H1 (cell line): ENCODE data around the gene DPP10. TPM values are rescaled to one million over a fixed set of nuclear protein-coding genes. Genes with fewer than 3 reads are reported as not detected.

ENCODE experiments used
- CTCF ChIA-PET: fragments of 300-600 bp; sonication (Branson Sonifier 250); formaldehyde crosslinking; loops from one replicate; lab custom pipeline; 2021; ENCODE audit not compliant: partially characterized antibody; lab: Charles Lee
- POLR2A ChIA-PET: fragments of 300-600 bp; sonication (Branson Sonifier 250); formaldehyde crosslinking; loops from one replicate; lab custom pipeline; 2021; ENCODE audit warnings: inconsistent platforms; ENCODE audit not compliant: partially characterized antibody; lab: Charles Lee
- DNase-seq, 2 experiments: peaks; one replicate each; pipeline versions ENCODE4 v3.0.0 to v3.0.0-alpha.2; 2010 to 2022; ENCODE audit warnings: low spot score in 2 of 2, low read depth in 1 of 2, mixed read lengths in 1 of 2
- FAIRE-seq: peaks from 2 replicates; lab custom pipeline; 2011; peaks lifted over from hg19 to GRCh38; lab: Jason Lieb, UNC
- H2AFZ ChIP-seq: 2 replicates; pipeline ENCODE4 v1.8.1; 2012; ENCODE audit warnings: low read length, inconsistent platforms
- H2AK5ac ChIP-seq: 2 replicates; pipeline ENCODE4 v1.6.1; 2013; ENCODE audit warnings: low read depth, low read length
- H2BK120ac ChIP-seq: replicated peaks from 2 replicates; pipeline ENCODE3; 2013; ENCODE audit warnings: low read depth, low read length, inconsistent platforms
- H2BK12ac ChIP-seq: 2 replicates; pipeline ENCODE4 v1.6.1; 2013; ENCODE audit warnings: low read depth, low read length
- H2BK15ac ChIP-seq: 2 replicates; pipeline ENCODE4 v1.6.1; 2013; ENCODE audit warnings: low read length
- H2BK20ac ChIP-seq: 2 replicates; pipeline ENCODE4 v1.6.1; 2013; ENCODE audit warnings: low read length
- H2BK5ac ChIP-seq: 2 replicates; pipeline ENCODE4 v1.6.1; 2013; ENCODE audit warnings: low read depth, low read length
- H3K14ac ChIP-seq: 2 replicates; pipeline ENCODE4 v1.6.1; 2013; ENCODE audit warnings: inconsistent platforms; ENCODE audit not compliant: insufficient read length
- H3K18ac ChIP-seq: 2 replicates; pipeline ENCODE4 v1.6.1; 2013; ENCODE audit warnings: low read length; ENCODE audit errors: extremely low read depth
- H3K23ac ChIP-seq: 2 replicates; pipeline ENCODE4 v1.6.1; 2013; ENCODE audit warnings: inconsistent platforms; ENCODE audit not compliant: insufficient read length
- H3K23me2 ChIP-seq: 2 replicates; pipeline ENCODE4 v1.6.1; 2013; ENCODE audit warnings: low read depth, low read length
- H3K27ac ChIP-seq: 2 replicates; pipeline ENCODE4 v1.6.1; 2011; ENCODE audit warnings: low read depth, low read length, inconsistent platforms
- H3K27me3 ChIP-seq, 4 experiments: replicated peaks in 1 of 4; 1 replicate in 1 of 4; 2 replicates in 3 of 4; pipeline versions ENCODE4 v1.6.1 to v1.8.1; 2011 to 2013; ENCODE audit warnings: low read length in 3 of 4, mild to moderate bottlenecking in 3 of 4, inconsistent platforms in 2 of 4, mixed read lengths in 2 of 4, moderate library complexity in 1 of 4; ENCODE audit not compliant: control insufficient read depth in 3 of 4, insufficient read depth in 3 of 4; ENCODE audit errors: extremely low read depth in 1 of 4
- H3K36me3 ChIP-seq, 4 experiments: 2 replicates each; pipeline versions ENCODE4 v1.6.1 to v1.8.1; 2011 to 2013; ENCODE audit warnings: mild to moderate bottlenecking in 4 of 4, low read length in 3 of 4, moderate library complexity in 2 of 4, control low read depth in 1 of 4, inconsistent platforms in 1 of 4; ENCODE audit not compliant: insufficient read depth in 4 of 4, control insufficient read depth in 2 of 4
- H3K4ac ChIP-seq: replicated peaks from 2 replicates; pipeline ENCODE3; 2013; ENCODE audit warnings: low read length, low read depth, mixed read lengths, inconsistent platforms; ENCODE audit not compliant: insufficient read length
- H3K4me1 ChIP-seq, 4 experiments: replicated peaks in 1 of 4; 1 replicate in 1 of 4; 2 replicates in 3 of 4; pipeline versions ENCODE4 v1.6.1 to v1.8.1; 2011 to 2013; ENCODE audit warnings: low read length in 3 of 4, inconsistent platforms in 2 of 4, mixed read lengths in 1 of 4; ENCODE audit not compliant: insufficient read depth in 4 of 4, control insufficient read depth in 3 of 4
- H3K4me2 ChIP-seq, 2 experiments: 2 replicates each; pipeline versions ENCODE4 v1.6.1 to v1.8.1; 2011 to 2013; ENCODE audit warnings: low read depth in 2 of 2, low read length in 2 of 2, control low read depth in 1 of 2, inconsistent platforms in 1 of 2, mild to moderate bottlenecking in 1 of 2; ENCODE audit not compliant: insufficient read depth in 1 of 2
- H3K4me3 ChIP-seq, 4 experiments: fragments of 200-600, 300-600 bp in 1 of 4; sonication (generic), shearing (Covaris generic), sonication (Bioruptor Twin) in 1 of 4; 2 replicates each; pipeline versions ENCODE4 v1.5.1 to v1.8.1; 2011 to 2016; ENCODE audit warnings: low read length in 4 of 4, low read depth in 3 of 4, control low read depth in 2 of 4, inconsistent platforms in 2 of 4, mild to moderate bottlenecking in 2 of 4, mixed read lengths in 1 of 4, moderate library complexity in 1 of 4; ENCODE audit not compliant: insufficient read depth in 2 of 4; ENCODE audit errors: extremely low read depth in 1 of 4
- H3K56ac ChIP-seq: replicated peaks from 2 replicates; pipeline ENCODE3; 2013; ENCODE audit warnings: low read depth, mild to moderate bottlenecking, mixed read lengths, low read length, inconsistent platforms; ENCODE audit not compliant: insufficient read length
- H3K79me1 ChIP-seq: 2 replicates; pipeline ENCODE4 v1.6.1; 2013; ENCODE audit warnings: low read depth, low read length, control low read depth
- H3K79me2 ChIP-seq, 2 experiments: 2 replicates each; pipeline versions ENCODE4 v1.6.1 to v1.8.1; 2012 to 2013; ENCODE audit warnings: low read length in 2 of 2, mild to moderate bottlenecking in 2 of 2, inconsistent platforms in 1 of 2; ENCODE audit not compliant: insufficient read depth in 2 of 2, control insufficient read depth in 1 of 2
- H3K9ac ChIP-seq, 4 experiments: replicated peaks in 1 of 4; 1 replicate in 1 of 4; 2 replicates in 3 of 4; pipeline versions ENCODE4 v1.6.1 to v1.8.1; 2011 to 2013; ENCODE audit warnings: low read depth in 3 of 4, low read length in 3 of 4, control low read depth in 2 of 4, mild to moderate bottlenecking in 2 of 4, moderate library complexity in 2 of 4, inconsistent platforms in 1 of 4; ENCODE audit errors: extremely low read depth in 1 of 4
- H3K9me3 ChIP-seq, 2 experiments: 2 replicates each; pipeline versions ENCODE4 v1.6.1 to v1.8.1; 2012 to 2013; ENCODE audit warnings: mild to moderate bottlenecking in 2 of 2, moderate library complexity in 2 of 2, control low read depth in 1 of 2, inconsistent platforms in 1 of 2, low read depth in 1 of 2, low read length in 1 of 2, mixed read lengths in 1 of 2; ENCODE audit not compliant: insufficient read depth in 2 of 2
- H4K20me1 ChIP-seq, 2 experiments: replicated peaks in 1 of 2; 2 replicates each; pipeline versions ENCODE3 to v1.8.1; 2011 to 2013; ENCODE audit warnings: inconsistent platforms in 2 of 2, low read length in 2 of 2, mild to moderate bottlenecking in 1 of 2; ENCODE audit not compliant: insufficient read depth in 2 of 2, control insufficient read depth in 1 of 2
- H4K5ac ChIP-seq: 2 replicates; pipeline ENCODE4 v1.6.1; 2013; ENCODE audit warnings: low read length, low read depth, mixed read lengths, inconsistent platforms; ENCODE audit not compliant: insufficient read length
- H4K8ac ChIP-seq: 2 replicates; pipeline ENCODE4 v1.8.0; 2013; ENCODE audit warnings: mild to moderate bottlenecking, moderate library complexity, low read length, inconsistent platforms; ENCODE audit not compliant: insufficient read depth; ENCODE audit errors: extremely low read depth
- H4K91ac ChIP-seq: replicated peaks from 2 replicates; pipeline ENCODE3; 2013; ENCODE audit warnings: low read length, mixed read lengths, inconsistent platforms; ENCODE audit not compliant: insufficient read length
- GABPA ChIP-seq: IDR thresholded peaks from 2 replicates; pipeline ENCODE4 v1.6.1; 2011; ENCODE audit warnings: mild to moderate bottlenecking, low read length, moderate library complexity, borderline replicate concordance; ENCODE audit not compliant: insufficient read depth
- POLR2A ChIP-seq, 2 experiments: IDR thresholded peaks; 1 replicate in 1 of 2; 2 replicates in 1 of 2; pipeline ENCODE4 v1.6.1; 2011; ENCODE audit warnings: low read depth in 2 of 2, low read length in 2 of 2, mild to moderate bottlenecking in 2 of 2; ENCODE audit errors: control extremely low read depth in 1 of 2
- WGBS, 2 experiments: shearing (Covaris generic) in 1 of 2; methylation state at CpG; one replicate each; pipeline versions ENCODE4 v1.1.6 to v1.1.7; 2013 to 2015; ENCODE audit warnings: low lambda C conversion rate in 2 of 2, mixed read lengths in 2 of 2, inconsistent platforms in 1 of 2, low coverage in 1 of 2, missing lambda C conversion rate in 1 of 2; ENCODE audit not compliant: insufficient replicate concordance in 2 of 2, insufficient coverage in 1 of 2, insufficient read length in 1 of 2; ENCODE audit errors: extremely low coverage in 1 of 2, missing lambda C conversion rate in 1 of 2; 5-methylcytosine and 5-hydroxymethylcytosine counted together
- polyA plus RNA-seq, 7 experiments: library from polyadenylated mRNA; depleted of rRNA in 3 of 7; stranded (reverse) in 5 of 7; unstranded in 2 of 7; fragments of >200 nt in 5 of 7; fragments of 200-250 nt in 2 of 7; gene quantifications; 1 replicate in 5 of 7; 2 replicates in 1 of 7; 4 replicates in 1 of 7; pipeline versions ENCODE4 v1.2.1 to v1.2.3, GENCODE V29; 2011 to 2013; ENCODE audit warnings: missing spikeins in 2 of 7, mixed read lengths in 2 of 7
- total RNA-seq: library from RNA; stranded (reverse); fragmentation: NEBNext Ultra II Directional; extraction: Animal tissue kit (Norgen Biotek cat#: 25700); gene quantifications from 2 replicates; pipeline ENCODE4 v1.2.1, GENCODE V29; 2021

DPP10 gene
- total and polyA plus RNA-seq, 2 of the 8 experiments (the other 6 are each of a cell fraction or from before 2014, with no cell fraction given) = 3.3 to 7.2 TPM

DNA sequence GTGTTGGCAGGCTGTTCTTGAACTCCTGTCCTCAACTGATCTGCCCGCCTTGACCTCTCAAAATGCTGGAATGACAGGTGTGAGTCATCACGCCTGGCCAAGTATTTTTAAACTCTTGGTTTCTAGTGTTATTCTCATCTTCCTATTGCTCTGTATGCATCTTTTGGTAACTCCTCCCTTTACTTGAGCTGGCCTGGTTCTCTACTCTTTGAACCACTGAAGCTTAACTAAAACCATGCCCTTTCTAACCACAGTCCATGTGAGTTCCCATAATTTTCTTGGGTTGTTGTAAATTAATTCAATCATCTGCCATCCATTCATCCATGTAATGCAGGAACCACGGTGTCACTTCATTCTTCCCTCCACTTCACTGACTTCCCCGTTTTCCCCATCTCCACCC is 1131.3 kb downstream of the DPP10 start:
- Histone ChIP-seq H3K79me1 (no peaks in the 10 kb centered on the region), H4K91ac (no peak overlapping the region), H3K27ac (no peak overlapping the region), H3K9me3 (no peaks in the 10 kb centered on the region), H2AFZ (no peak overlapping the region), H2AK5ac (no peak overlapping the region), H3K4me2 (no peak overlapping the region), H2BK20ac (no peak overlapping the region), H3K79me2 (no peaks in the 10 kb centered on the region), H2BK5ac (no peak overlapping the region), H3K4me1 (no peaks in the 10 kb centered on the region), H3K56ac (no peak overlapping the region), H4K20me1 (no peaks in the 10 kb centered on the region), H2BK120ac (no peak overlapping the region), H3K18ac (no peak overlapping the region), H3K36me3 (no peaks in the 10 kb centered on the region), H2BK15ac (no peak overlapping the region), H4K5ac (no peak overlapping the region), H3K23ac (no peak overlapping the region), H3K4me3 (no peak overlapping the region), H2BK12ac (no peak overlapping the region), H3K4ac (no peak overlapping the region), H3K14ac (no peak overlapping the region), H3K9ac (no peak overlapping the region), H4K8ac (no peak overlapping the region), H3K23me2 (no peaks in the 10 kb centered on the region), H3K27me3 (no peaks in the 10 kb centered on the region)
- 86% methylated on average over 4 of the region's 4 CpGs; no CpG with 5 or more reads in 1 of the 2 experiments for WGBS, 2 experiments
- DNase-seq = no peak
- FAIRE-seq = no peak
- TF ChIP-seq POLR2A (IDR thresholded peaks at IDR 0.05; ENCODE audit: control extremely low read depth in 1 of 2, low read depth in 2 of 2, low read length in 2 of 2) (no peak), GABPA (no peak)
- ChIA-PET POLR2A (no interaction called here), CTCF (no interaction called here)
